C1 segment of cervical spinal cord (tissue), 14 donors: ENCODE measurements around the gene USP7.
"Not testable (repeated sequence)": the region's sequence is repeated elsewhere in the genome, so short reads cannot be mapped to it uniquely, and the experiment has no call there.

Experiments used
- DNase-seq, 14 donors: peaks; one replicate each; lab custom pipeline; 2025; lab: John Stamatoyannopoulos, UW

The USP7 gene

DNA sequence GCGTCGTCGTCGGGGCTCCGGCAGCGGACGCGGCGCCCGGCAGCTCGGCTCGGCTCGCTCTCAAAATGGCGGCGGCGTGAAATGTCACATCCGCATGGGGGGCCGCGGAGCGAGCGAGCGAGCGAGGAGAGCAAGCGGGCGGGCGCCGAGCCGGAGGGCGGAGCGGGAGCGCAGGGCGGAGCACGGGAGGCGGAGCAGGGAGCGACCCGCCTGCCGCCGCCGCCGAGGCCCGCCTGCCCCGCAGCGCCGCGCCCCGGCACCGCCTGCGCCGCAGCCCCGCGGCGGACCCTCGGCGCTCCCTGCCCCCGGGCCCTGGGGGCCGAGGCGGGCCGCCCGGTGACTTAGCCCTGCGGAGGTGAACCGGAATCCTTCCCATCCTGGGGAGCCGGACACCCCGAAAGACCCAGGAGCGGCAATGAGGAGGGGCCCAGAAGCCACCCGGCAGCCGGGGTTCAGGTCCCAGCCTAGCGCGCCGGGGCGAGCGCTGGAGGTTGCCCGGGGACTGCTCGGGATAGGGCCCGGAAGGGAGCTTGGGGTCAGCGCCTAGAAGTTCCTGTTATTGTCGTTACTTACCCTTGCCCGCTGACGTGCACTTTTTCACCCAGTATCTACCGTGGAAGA, at the start of gene USP7:
Gene USP7 (minus strand): TSS at position 86 of the 621 bp plus-strand sequence. CDS start 621 bp downstream, outside the sequence.
- DNase-seq = peak; percentile 35 to 86 (median 67)

DNA sequence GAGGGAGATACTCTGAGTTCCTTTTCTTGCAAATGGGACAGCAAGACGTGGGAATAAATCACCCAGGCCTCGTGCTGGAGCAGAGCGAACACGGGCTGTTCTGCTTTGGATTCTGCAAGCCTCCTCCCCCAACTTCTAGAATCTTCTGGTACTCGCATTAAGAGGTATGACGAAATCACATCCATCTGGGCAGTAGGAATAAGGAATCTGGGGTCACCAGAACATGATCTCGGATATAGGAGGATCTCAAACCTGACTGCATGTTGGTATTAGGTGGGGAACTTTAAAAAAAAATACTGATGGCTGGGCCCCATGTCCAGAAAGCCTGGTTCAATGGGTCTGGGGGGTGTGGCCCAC, 49.8 kb upstream of the USP7 start:
- DNase-seq = no peak

DNA sequence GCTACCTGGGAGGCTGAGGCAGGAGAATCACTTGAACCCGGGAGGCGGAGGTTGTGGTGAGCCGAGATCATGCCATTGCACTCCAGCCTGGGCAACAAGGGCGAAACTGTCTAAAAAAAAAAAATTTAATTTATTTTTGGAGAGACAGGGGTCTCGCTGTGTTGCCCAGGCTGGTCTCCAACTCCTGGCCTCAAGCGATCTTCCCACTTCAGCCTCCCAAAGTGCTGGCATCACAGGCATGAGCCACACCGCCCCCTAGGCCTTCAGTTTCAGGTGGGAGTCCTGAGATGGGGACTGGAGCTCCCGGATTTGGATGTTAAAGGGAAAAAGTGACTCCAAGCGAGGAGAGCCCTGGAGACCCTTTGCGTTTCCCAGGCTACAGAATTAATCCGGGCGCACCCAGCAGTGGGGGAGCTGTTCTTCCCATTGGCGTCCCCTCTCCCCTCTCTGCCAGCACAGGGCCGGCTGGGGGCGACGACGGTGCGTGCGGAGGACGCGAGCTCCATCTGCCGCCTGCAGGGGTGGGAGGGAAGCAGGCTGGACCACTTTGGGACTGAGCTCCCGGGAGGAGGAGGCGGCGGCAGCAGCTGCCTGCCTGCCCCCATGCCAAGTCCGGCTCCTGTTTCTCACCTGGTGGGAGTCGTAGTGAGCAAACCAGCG, 49.3 kb upstream of the USP7 start:
- DNase-seq = no peak

DNA sequence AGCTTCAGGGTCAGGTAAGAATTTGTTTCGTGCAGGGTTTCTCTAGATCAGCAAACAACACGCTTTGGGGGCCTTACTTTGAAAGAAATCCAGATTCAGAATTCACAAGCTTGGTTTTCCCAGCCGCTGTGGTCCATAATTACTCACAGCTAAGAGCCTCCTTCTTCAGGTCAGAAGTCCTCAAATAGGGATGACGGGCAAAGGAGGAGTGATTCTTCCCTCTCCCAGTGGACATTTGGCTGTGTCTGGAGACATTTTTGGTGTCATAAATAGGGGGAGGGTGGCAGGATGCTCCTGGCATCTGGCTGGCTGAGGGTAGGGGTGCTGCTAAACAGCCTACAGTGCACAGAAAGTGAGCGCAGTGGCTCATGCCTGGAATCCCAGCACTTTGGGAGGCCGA, 48.6 kb upstream of the USP7 start:
- no peak for DNase-seq

GRCh38 chr16:9008601-9009260, 45.0 kb upstream of the USP7 start:
- DNase-seq = peak in 9 of 14 donors; percentile 1 to 51 (median 15)

- DNase-seq = no peak
Measured at GRCh38 chr16:9007177-9007794, 43.6 kb upstream of the USP7 start.

DNA sequence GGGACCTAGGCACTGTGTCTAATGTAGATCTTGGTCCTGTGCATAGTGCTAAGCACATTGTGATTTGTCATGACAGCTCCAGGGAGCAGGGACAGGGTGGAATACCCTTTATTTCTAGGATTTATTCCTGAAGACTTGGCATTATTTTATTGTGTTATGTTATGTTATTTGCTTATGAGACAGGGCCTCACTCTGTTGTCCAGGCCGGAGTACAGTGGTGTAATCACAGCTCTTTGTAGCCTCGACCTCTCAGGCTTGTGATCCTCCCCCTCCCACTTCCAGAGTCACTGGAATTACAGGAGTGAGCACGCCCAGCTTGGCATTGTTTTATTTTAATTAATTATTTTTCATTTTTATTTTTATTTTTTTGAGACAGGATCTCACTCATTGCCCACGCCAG, 40.5 kb upstream of the USP7 start:
- no peak for DNase-seq

DNA sequence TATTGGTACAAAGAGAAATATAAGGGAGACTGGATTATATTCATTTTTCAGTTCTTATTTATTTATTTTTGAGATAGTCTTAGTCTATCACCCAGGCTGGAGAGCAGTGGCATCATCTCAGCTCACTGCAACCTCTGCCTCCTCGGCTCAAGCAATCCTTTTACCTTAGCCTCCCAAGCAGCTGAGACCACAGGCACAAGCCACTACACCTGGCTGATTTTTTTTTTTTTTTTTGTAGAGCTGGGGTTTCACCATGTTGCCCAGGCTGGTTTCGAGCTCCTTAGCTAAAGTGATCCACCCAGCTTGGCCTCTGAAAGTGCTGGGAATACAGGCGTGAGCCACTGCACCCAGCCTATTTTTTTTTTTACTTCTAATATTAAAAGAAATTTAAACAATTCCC, 40.1 kb upstream of the USP7 start:
- DNase-seq = no peak

- no peak for DNase-seq
Measured at GRCh38 chr16:9003322-9003721, 39.6 kb upstream of the USP7 start.

GRCh38 chr16:9002042-9002441, 38.3 kb upstream of the USP7 start:
- DNase-seq = no peak

GRCh38 chr16:9000664-9001063, 37.0 kb upstream of the USP7 start:
- no peak for DNase-seq

- no peak for DNase-seq
Measured at GRCh38 chr16:8999800-9000199, 36.1 kb upstream of the USP7 start.

DNA sequence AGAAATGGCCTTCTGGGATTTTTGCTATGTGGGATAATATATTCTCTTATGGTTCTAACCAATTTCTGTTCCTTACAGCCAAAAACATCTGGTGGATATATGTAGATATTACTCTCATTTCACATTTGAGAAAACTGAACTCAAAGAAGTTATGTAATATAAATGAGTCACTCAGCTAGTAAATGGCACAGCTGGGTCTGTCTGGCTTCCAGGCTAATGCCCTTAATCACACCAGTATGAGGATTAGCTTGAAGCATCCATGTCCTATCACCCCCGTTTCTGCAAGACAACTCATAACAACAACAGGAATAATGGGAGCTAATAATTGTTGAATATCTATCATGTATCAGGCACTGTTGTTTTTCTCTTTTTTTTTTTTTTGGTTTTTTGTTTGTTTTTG, 34.4 kb upstream of the USP7 start:
- no peak for DNase-seq

GRCh38 chr16:8996891-8997290, 33.2 kb upstream of the USP7 start:
- DNase-seq = no peak

DNA sequence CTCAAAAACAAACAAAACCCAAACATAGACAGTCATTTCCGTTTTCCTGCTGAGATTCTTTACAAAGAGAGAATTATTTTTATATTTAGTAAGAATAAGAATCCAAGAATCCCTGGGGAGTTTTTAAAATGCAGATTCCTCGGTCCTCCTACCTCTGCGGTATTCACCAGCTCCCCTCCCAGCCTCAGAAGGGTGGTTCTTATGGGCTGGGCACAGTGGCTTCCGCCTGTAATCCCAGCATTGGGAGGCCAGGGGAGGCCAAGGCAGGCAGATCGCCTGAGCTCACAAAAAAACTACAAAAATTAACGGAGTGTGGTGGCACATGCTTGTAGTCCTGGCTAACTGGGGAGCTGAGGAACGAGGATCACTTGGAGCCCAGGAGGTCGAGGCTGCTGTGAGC, 26.7 kb upstream of the USP7 start:
- DNase-seq = no peak

DNA sequence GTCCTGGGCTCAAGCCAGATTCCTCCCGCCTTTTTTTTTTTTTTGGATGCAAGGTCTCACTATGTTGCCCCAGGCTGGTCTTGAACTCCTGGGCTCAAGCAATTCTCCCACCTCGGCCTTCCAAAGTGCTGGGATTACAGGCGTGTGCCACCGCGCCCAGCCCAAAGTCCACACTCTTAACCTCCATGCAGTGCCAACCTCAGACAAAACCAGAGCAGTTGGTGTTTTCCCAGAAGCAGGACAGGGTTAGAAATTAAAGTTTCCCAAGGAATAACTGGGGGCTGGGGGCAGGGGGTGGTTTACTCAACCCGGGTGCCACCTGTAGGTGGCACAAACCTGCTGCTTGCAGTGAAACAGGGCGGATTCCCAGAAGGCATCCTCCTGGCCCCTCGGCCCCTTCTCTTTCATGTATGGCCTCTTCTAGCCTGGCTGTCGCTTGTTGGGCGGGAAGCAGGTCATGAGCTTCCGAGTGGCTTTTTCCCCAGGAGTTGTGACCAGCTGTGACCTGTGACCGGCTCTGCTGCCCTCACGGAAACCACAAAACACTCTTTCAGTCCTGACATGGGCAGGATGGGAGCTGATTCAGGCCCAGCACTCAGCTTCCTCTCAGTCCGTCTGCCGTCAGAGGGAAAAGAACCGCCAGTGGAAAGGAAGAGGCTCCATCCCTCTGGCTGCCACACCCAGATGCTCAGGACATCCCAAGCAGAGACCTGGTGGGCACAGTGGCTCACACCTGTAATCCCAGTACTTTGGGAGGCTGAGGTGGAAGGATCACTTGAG, 25.6 kb upstream of the USP7 start:
- no peak for DNase-seq

- DNase-seq = no peak
Measured at GRCh38 chr16:8986818-8987191, 23.1 kb upstream of the USP7 start.

DNA sequence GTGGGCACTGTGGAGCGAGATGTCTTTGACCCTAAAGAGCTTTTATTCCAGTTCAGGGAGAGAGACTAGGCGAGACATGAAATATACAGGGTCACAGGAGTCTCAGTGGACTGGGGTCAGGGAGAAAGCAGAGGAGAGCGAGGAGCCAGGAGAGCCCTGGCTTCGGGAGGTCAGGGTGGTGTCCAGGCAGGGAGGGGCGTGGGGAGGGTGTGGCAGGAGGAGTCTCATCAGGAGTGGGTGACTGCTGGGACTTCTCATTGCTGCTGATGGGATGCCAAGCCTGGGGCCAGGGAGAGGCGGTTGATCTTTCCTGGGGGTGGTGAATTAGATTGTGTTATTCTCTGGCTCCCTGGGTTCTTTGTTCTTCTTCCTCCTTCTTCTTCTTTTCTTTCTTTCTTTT, 22.4 kb upstream of the USP7 start:
- DNase-seq = no peak

DNA sequence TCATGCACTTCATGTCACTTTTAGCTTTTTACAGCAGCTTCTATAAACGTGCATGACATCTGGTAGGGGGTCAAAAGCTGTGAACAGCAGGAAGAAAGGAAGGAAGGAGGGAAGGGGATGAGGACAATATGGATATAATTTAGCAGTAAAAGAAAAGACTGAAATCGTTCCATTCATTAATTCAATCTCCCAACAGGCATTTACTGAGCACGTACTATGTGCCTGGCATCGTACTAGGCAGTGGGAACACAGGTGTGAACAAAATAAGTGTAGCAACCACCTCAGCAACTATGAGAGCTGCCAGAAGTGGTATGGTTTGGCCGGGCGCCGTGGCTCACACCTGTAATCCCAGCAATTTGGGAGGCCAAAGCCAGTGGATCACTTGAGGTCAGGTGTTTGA, 19.1 kb upstream of the USP7 start:
- no peak for DNase-seq

- DNase-seq = not testable (repeated sequence)
Measured at GRCh38 chr16:8981901-8982300, 18.2 kb upstream of the USP7 start.

DNA sequence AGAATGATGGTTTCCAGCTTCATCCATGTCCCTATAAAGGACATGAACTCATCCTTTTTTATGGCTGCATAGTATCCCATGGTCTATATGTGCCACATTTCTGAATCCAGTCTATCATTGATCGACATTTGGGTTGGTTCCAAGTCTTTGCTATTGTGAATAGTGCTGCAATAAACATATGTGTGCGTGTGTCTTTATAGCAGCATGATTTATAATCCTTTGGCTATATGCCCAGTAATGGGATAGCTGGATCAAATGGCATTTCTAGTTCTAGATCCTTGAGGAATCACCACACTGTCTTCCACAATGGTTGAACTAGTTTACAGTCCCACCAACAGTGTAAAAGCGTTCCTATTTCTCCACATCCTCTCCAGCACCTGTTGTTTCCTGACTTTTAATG, 12.5 kb upstream of the USP7 start:
- not testable (repeated sequence) for DNase-seq

DNA sequence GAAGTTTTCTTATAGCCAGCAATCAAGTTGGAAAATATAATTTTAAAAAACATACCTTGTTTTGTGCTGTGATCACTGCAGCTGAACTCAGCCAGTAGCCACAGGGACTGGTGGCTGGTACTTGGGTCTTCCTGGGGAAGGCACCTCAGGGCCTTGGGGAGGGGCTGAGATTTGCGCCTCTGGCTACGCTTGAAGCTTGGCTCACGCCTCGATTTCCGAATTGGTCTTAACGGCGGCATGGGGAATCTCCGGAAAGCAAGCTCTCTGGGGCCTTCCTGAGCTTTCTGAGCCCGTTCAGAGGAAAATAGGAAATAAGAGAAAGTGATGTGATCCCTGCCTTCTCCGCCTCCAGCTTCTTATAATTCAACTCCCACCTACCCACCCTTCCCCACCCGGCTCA, 11.3 kb upstream of the USP7 start:
- DNase-seq = no peak
